Kidney (tissue), 14 donors: ENCODE data around the gene UGT1A9. TPM values are rescaled to one million over a fixed set of nuclear protein-coding genes. Genes with fewer than 3 reads are reported as not detected.

Experiments
- DNase-seq, 5 donors: peaks; one replicate each; pipeline ENCODE4 v3.0.0-alpha.2; 2013 to 2020
- FAIRE-seq: peaks from 2 replicates; lab custom pipeline; 2012; peaks lifted over from hg19 to GRCh38; lab: Jason Lieb, UNC
- H3K27ac ChIP-seq, 2 donors: one replicate each; pipeline ENCODE4 v1.7.0; 2013; ENCODE audit warnings: low read depth in 2 of 2, low read length in 2 of 2, inconsistent platforms in 1 of 2
- H3K27me3 ChIP-seq: one replicate; pipeline ENCODE4 v1.7.1; 2013; ENCODE audit warnings: low read length, inconsistent platforms; ENCODE audit not compliant: control insufficient read depth, insufficient read depth
- H3K36me3 ChIP-seq, 3 donors: one replicate each; pipeline versions ENCODE4 v1.7.0 to v1.7.1; 2013; ENCODE audit warnings: low read length in 3 of 3, control low read depth in 1 of 3, inconsistent platforms in 1 of 3; ENCODE audit not compliant: insufficient read depth in 3 of 3, control insufficient read depth in 2 of 3
- H3K4me1 ChIP-seq, 3 donors: one replicate each; pipeline versions ENCODE4 v1.7.0 to v1.7.1; 2013; ENCODE audit warnings: low read length in 3 of 3, inconsistent platforms in 1 of 3, low read depth in 1 of 3; ENCODE audit not compliant: control insufficient read depth in 2 of 3, insufficient read depth in 2 of 3
- H3K4me3 ChIP-seq, 3 donors: one replicate each; pipeline versions ENCODE4 v1.7.0 to v1.8.1; 2013; ENCODE audit warnings: low read length in 3 of 3, control low read depth in 1 of 3, inconsistent platforms in 1 of 3
- H3K9ac ChIP-seq, 3 donors: one replicate each; pipeline versions ENCODE4 v1.7.0 to v1.7.1; 2013; ENCODE audit warnings: low read length in 3 of 3, control low read depth in 1 of 3, inconsistent platforms in 1 of 3
- H3K9me3 ChIP-seq, 3 donors: one replicate each; pipeline versions ENCODE4 v1.7.0 to v1.7.1; 2013; ENCODE audit warnings: low read length in 3 of 3, control low read depth in 1 of 3, inconsistent platforms in 1 of 3; ENCODE audit not compliant: control insufficient read depth in 2 of 3, insufficient read depth in 1 of 3
- intact Hi-C: fragments of 100-400 bp; cut with DNase I; formaldehyde crosslinking; loops from one replicate; pipeline ENCODE4 v1.11.1; 2022
- polyA plus RNA-seq: library from polyadenylated mRNA; stranded (reverse); fragments of 350-450 nt; fragmentation: Illumina TruSeq; extraction: RNeasy Lipid Tissue Mini Kit (QIAGEN cat#74804); gene quantifications from one replicate; pipeline ENCODE4 v1.2.3, GENCODE V29; 2014; ENCODE audit warnings: low read depth, low replicate concordance; ENCODE audit not compliant: insufficient read depth
- total RNA-seq: library from RNA; stranded (reverse); fragmentation: NEBNext Ultra II Directional; extraction: Animal tissue kit (Norgen Biotek cat#: 25700); gene quantifications from one replicate; pipeline ENCODE4 v1.2.1, GENCODE V29; 2021
- TF ChIP-seq, protein P1 (sequence below): IDR thresholded peaks from 3 replicates; pipeline ENCODE4 v1.5.1; 2012; ENCODE audit warnings: mild to moderate bottlenecking, moderate library complexity, borderline replicate concordance; ENCODE audit not compliant: insufficient read depth; ENCODE audit errors: extremely low read depth
- donor health status: control.
- donor health status: control.
- donor health status: control.
- donor health status: control.
- donor health status: control.
- donor health status: DM: yes; HTN: yes; CAD: no.
- donor health status: Normal renal cell carcinoma (clear cell type).

UGT1A9 gene
- total and polyA plus RNA-seq, 2 donors from 2014 or later: 1.4 to 414 TPM

GRCh38 chr2:233801357-233802131 is 129.8 kb downstream of the UGT1A9 start:
- TF ChIP-seq, protein P1, sequence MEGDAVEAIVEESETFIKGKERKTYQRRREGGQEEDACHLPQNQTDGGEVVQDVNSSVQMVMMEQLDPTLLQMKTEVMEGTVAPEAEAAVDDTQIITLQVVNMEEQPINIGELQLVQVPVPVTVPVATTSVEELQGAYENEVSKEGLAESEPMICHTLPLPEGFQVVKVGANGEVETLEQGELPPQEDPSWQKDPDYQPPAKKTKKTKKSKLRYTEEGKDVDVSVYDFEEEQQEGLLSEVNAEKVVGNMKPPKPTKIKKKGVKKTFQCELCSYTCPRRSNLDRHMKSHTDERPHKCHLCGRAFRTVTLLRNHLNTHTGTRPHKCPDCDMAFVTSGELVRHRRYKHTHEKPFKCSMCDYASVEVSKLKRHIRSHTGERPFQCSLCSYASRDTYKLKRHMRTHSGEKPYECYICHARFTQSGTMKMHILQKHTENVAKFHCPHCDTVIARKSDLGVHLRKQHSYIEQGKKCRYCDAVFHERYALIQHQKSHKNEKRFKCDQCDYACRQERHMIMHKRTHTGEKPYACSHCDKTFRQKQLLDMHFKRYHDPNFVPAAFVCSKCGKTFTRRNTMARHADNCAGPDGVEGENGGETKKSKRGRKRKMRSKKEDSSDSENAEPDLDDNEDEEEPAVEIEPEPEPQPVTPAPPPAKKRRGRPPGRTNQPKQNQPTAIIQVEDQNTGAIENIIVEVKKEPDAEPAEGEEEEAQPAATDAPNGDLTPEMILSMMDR: no peak
- no peak for DNase-seq
- no peak overlapping the region for H3K4me3 ChIP-seq
- no peak overlapping the region for H3K27ac ChIP-seq
- H3K9ac ChIP-seq: no peak overlapping the region
- H3K36me3 ChIP-seq: no peaks in the 10 kb centered on the region
- no peaks in the 10 kb centered on the region for H3K9me3 ChIP-seq
- no peak for FAIRE-seq
- H3K4me1 ChIP-seq: no peaks in the 10 kb centered on the region
- H3K27me3 ChIP-seq: no peaks in the 10 kb centered on the region
- intact Hi-C loops: no loop called here

- intact Hi-C loops: no loop called here
- DNase-seq (peak in 1 of 5 donors; percentile 22), FAIRE-seq (no peak)
- no peaks in the 10 kb centered on the region for H3K9me3 ChIP-seq
- H3K9ac ChIP-seq: no peak overlapping the region
- no peaks in the 10 kb centered on the region for H3K27me3 ChIP-seq
- H3K36me3 ChIP-seq: no peaks in the 10 kb centered on the region
- TF ChIP-seq, protein P1: no peak
- H3K4me3 ChIP-seq: no peak overlapping the region
- H3K27ac ChIP-seq: no peak overlapping the region
- no peaks in the 10 kb centered on the region for H3K4me1 ChIP-seq
These were observed 130.6 kb downstream of the UGT1A9 start for GRCh38 chr2:233802132-233802815.

DNA sequence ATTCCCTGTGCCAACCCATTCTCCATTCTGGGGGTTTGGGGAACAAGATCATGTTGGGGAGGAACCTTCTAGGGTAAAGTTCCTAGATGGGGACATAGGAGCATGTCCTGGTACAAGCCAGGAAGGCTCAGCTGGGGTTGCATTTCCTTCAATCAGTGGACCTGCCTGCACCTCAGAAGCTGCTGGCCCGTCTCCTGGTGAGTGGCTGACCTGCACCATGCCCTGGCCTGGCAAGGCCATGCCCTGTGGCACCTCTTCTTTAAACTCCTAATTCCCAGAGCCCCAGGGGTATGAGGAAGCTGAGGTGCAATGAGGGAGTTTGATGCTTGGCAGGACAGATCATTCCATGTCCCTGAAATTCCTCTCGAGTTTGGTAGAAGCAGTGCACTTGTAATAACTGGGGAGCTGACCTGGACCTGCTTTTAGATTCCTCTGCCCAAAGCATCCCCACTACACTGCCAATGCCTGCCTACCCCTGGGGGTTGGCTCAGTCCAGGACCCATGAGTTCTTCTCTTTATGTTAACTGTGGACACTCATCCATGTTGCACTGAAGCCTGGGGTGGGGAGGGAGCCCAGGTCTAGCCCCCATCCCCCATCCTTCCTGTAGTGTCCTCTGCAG is 131.7 kb downstream of the UGT1A9 start:
- DNase-seq (peak in 1 of 5 donors; percentile 33), FAIRE-seq (no peak)
- H3K36me3 ChIP-seq: no peaks in the 10 kb centered on the region
- no peaks in the 10 kb centered on the region for H3K9me3 ChIP-seq
- no peak overlapping the region for H3K27ac ChIP-seq
- H3K4me1 ChIP-seq: no peaks in the 10 kb centered on the region
- no peaks in the 10 kb centered on the region for H3K27me3 ChIP-seq
- no peak overlapping the region for H3K9ac ChIP-seq
- TF ChIP-seq, protein P1: no peak
- intact Hi-C loops: no loop called here
- no peak overlapping the region for H3K4me3 ChIP-seq
